Keratinocyte (primary cell): ENCODE data around the gene RNH1.

Experiments
- EZH2 ChIP-seq: IDR thresholded peaks from one replicate; pipeline ENCODE4 v1.6.1; 2012; ENCODE audit warnings: inconsistent platforms, mild to moderate bottlenecking, low read length, moderate library complexity
- TF ChIP-seq, protein P1 (sequence below), 3 experiments: IDR thresholded peaks in 1 of 3; conservative IDR thresholded peaks in 1 of 3; optimal IDR thresholded peaks in 1 of 3; 2 replicates in 2 of 3; 3 replicates in 1 of 3; pipeline versions ENCODE3 to v1.5.1; 2011; ENCODE audit warnings: low read length in 3 of 3, mild to moderate bottlenecking in 3 of 3, moderate library complexity in 2 of 3, control low read depth in 1 of 3, inconsistent platforms in 1 of 3; ENCODE audit not compliant: insufficient read depth in 2 of 3; ENCODE audit errors: extremely low read depth in 1 of 3

DNA sequence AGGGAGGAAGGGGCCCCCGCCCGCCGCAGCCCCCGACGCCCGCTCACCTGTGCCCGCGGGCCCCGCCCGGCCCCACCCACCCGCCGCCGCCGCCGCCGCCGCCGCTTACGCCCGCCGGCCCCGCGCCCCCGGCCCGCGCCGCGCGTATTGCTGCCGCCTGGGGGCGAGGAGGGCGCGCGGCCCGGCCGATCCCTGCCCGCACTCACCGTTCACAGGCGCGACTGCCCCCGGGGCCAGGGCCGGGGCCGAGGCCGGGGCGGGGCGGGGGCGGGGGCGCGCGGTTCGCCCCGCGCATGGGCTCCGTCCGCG lies 28.1 kb upstream of the RNH1 start:
- TF ChIP-seq, protein P1, sequence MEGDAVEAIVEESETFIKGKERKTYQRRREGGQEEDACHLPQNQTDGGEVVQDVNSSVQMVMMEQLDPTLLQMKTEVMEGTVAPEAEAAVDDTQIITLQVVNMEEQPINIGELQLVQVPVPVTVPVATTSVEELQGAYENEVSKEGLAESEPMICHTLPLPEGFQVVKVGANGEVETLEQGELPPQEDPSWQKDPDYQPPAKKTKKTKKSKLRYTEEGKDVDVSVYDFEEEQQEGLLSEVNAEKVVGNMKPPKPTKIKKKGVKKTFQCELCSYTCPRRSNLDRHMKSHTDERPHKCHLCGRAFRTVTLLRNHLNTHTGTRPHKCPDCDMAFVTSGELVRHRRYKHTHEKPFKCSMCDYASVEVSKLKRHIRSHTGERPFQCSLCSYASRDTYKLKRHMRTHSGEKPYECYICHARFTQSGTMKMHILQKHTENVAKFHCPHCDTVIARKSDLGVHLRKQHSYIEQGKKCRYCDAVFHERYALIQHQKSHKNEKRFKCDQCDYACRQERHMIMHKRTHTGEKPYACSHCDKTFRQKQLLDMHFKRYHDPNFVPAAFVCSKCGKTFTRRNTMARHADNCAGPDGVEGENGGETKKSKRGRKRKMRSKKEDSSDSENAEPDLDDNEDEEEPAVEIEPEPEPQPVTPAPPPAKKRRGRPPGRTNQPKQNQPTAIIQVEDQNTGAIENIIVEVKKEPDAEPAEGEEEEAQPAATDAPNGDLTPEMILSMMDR (optimal IDR thresholded peaks at IDR 0.05 in 1 of 3, IDR thresholded peaks at IDR 0.05 in 1 of 3, conservative IDR thresholded peaks at IDR 0.05 in 1 of 3; ENCODE audit: extremely low read depth in 1 of 3, insufficient read depth in 2 of 3, low read length in 3 of 3) = no peak
- no peak for TF ChIP-seq EZH2
